HUES6 (cell line): Measurements from ENCODE around the gene DPEP2NB.
"Not testable (repeated sequence)": the region's sequence is repeated elsewhere in the genome, so short reads cannot be mapped to it uniquely, and the experiment has no call there.

ENCODE experiments used
- H3K27ac ChIP-seq: 2 replicates; pipeline ENCODE4 v1.7.0; 2013; ENCODE audit warnings: low read depth, mild to moderate bottlenecking, low read length, inconsistent platforms
- H3K27me3 ChIP-seq: 2 replicates; pipeline ENCODE4 v1.6.1; 2013; ENCODE audit warnings: low read length; ENCODE audit not compliant: control insufficient read depth, insufficient read depth
- H3K36me3 ChIP-seq: 2 replicates; pipeline ENCODE4 v1.6.1; 2013; ENCODE audit warnings: low read length; ENCODE audit not compliant: control insufficient read depth, insufficient read depth
- H3K4me1 ChIP-seq: 2 replicates; pipeline ENCODE4 v1.6.1; 2013; ENCODE audit warnings: low read length; ENCODE audit not compliant: control insufficient read depth, insufficient read depth
- H3K4me3 ChIP-seq: 2 replicates; pipeline ENCODE4 v1.5.1; 2013; ENCODE audit warnings: low read depth, low read length
- H3K9ac ChIP-seq: one replicate; pipeline ENCODE4 v1.6.1; 2013; ENCODE audit warnings: mild to moderate bottlenecking, low read length
- H3K9me3 ChIP-seq: 2 replicates; pipeline ENCODE4 v1.6.1; 2013; ENCODE audit warnings: low read depth, low read length; ENCODE audit not compliant: control insufficient read depth, insufficient read depth

Gene DPEP2NB

DNA sequence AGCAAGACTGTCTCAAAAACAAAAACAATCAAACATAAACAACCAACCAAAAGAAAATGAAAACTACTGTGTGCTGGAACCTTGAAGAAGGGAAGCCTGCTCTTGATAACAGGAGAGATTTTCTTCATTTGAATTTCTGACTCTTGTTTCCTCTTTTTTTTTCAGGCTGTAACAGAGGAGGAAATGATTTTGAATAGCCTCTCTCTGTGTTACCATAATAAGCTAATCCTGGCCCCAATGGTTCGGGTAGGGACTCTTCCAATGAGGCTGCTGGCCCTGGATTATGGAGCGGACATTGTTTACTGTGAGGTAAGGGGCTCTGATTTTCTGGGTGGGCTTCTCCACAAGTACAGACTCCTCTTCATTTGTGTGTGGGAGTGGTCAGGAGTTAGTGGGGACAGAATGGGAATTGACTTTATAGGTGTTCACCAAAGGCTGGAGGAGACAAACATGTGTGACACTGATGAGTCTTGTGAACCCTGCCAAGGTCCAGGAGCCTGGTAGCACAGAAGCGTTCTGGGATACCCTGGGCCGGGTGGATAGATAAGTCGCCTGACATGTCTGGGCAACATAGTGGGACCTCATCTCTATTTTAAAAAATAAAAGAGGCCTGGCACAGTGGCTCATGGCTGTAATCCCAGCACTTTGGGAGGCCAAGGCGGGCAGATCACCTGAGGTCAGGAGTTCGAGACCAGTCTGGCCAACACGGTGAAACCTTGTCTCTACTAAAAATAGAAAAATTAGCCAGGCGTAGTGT lies 22.3 kb upstream of the DPEP2NB start:
- Histone ChIP-seq H3K9me3 (no peaks in the 10 kb centered on the region), H3K4me3 (no peak overlapping the region), H3K27me3 (no peaks in the 10 kb centered on the region), H3K27ac (no peak overlapping the region), H3K36me3 (peaks cover 19% of the 10 kb centered on the region), H3K9ac (no peak overlapping the region), H3K4me1 (no peaks in the 10 kb centered on the region)

DNA sequence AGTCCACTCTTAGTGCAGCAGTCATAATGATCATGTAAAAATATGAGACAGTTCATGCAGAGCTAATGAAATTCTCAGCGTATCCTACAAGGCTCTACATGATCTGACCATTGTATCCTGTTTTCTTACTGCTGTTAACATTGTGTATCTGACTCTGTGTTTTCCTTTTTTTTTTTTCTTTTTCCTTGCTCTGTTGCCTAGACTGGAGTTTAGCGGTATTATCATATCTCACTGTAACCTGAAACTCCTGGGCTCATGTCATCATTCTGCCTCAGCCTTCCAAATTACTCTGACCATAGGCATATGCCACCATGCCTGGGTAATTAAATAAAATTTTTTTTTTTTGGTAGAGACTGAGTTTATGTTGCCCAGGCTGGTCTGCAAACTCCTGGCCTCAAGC lies 19.5 kb upstream of the DPEP2NB start:
- Histone ChIP-seq H3K36me3 (peaks cover 12% of the 10 kb centered on the region), H3K4me1 (no peaks in the 10 kb centered on the region), H3K4me3 (no peak overlapping the region)

DNA sequence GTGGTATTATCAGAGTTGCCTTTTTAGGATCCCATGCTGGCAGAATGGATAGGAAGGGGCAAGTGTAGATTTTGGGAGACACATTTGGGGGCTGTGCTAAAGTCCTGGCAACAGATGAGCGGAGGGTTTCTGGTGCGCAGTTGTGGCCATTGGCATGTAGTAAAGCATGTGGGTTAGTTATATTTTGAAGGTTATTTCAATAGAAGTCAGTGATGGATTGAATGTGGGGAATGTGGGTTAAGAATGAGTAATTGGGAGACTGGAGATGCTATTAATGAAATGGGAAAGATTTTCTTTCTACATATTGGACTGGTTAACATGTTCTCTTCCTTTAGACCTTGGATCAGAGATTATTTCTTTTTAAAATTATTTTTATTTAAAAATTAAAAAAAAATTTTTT lies 17.4 kb upstream of the DPEP2NB start:
- no peaks in the 10 kb centered on the region for H3K27me3 ChIP-seq
- no peak overlapping the region for H3K27ac ChIP-seq
- no peaks in the 10 kb centered on the region for H3K4me1 ChIP-seq
- H3K36me3 ChIP-seq, result peaks cover 10% of the 10 kb centered on the region
- no peaks in the 10 kb centered on the region for H3K9me3 ChIP-seq
- no peak overlapping the region for H3K9ac ChIP-seq
- no peak overlapping the region for H3K4me3 ChIP-seq

More for the DNA sequence above, 19.5 kb upstream of the DPEP2NB start:
- Histone ChIP-seq H3K27me3 (no peaks in the 10 kb centered on the region), H3K27ac (no peak overlapping the region), H3K9ac (no peak overlapping the region), H3K9me3 (no peaks in the 10 kb centered on the region)

DNA sequence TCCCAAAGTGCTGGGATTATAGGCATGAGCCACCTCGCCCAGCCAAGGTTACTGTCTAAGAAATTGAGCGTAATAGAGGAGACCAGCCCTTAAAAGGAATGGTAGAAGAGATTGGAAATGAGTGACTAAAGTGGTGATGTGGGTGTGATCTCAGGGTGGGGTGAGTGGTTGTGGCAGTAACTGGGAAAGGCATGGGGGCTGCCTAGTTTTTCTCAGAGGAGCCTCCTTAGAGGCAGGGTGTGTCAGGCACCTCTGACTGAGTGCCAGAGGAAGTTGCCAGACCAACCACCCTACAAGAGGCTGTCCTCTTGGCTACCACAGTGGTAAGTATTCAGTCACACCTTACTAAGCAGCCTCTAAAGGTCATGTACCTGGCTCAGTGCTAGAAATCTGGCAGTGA lies 16.2 kb upstream of the DPEP2NB start:
- Histone ChIP-seq H3K4me1 (no peaks in the 10 kb centered on the region), H3K27ac (no peak overlapping the region), H3K4me3 (no peak overlapping the region), H3K36me3 (peaks cover 15% of the 10 kb centered on the region), H3K9ac (no peak overlapping the region), H3K9me3 (no peaks in the 10 kb centered on the region), H3K27me3 (no peaks in the 10 kb centered on the region)

DNA sequence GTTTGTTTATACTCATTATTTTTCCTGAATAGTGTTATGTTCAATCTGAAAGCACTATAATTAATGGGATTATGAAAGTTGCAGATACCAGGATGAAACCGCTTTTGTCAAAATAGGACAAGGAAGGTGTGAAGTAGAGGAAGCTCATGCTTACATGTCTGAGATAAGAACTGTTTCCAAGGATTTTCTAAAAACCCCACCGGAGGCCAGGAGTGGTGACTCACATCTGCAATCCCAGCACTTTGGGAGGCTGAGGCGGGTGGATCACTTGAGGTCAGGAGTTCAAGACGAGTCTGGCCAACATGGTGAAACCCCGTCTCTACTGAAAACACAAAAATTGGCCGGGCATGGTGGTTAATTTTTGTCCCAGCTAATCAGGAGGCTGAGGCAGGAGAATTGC lies 14.4 kb upstream of the DPEP2NB start:
- not testable (repeated sequence) for H3K9ac ChIP-seq, H3K9me3 ChIP-seq, H3K4me3 ChIP-seq, H3K27me3 ChIP-seq, H3K4me1 ChIP-seq, H3K27ac ChIP-seq
- peaks cover 20% of the 10 kb centered on the region for H3K36me3 ChIP-seq

DNA sequence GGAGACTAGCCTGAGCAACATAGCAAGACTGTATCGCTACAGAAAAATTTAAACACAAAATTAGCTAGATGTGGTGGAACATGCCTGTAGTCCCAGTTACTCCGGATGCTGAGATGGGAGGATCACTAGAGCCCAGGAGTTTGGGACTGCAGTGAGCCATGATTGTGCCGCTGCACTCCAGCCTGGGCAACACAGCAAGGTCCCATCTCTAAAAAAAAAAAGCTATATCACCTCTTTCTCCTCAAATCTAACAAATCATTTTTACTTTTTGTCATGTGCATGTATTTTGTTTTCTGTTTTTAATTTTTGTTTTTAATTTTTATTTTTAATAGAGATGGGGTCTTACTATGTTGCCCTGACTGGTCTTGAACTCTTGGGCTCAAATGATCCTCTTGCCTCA lies 13.3 kb upstream of the DPEP2NB start:
- H3K4me1 ChIP-seq, result no peaks in the 10 kb centered on the region
- no peaks in the 10 kb centered on the region for H3K27me3 ChIP-seq
- H3K27ac ChIP-seq, result no peak overlapping the region
- H3K36me3 ChIP-seq, result peaks cover 19% of the 10 kb centered on the region
- H3K4me3 ChIP-seq, result no peak overlapping the region
- H3K9me3 ChIP-seq, result no peaks in the 10 kb centered on the region
- H3K9ac ChIP-seq, result no peak overlapping the region

DNA sequence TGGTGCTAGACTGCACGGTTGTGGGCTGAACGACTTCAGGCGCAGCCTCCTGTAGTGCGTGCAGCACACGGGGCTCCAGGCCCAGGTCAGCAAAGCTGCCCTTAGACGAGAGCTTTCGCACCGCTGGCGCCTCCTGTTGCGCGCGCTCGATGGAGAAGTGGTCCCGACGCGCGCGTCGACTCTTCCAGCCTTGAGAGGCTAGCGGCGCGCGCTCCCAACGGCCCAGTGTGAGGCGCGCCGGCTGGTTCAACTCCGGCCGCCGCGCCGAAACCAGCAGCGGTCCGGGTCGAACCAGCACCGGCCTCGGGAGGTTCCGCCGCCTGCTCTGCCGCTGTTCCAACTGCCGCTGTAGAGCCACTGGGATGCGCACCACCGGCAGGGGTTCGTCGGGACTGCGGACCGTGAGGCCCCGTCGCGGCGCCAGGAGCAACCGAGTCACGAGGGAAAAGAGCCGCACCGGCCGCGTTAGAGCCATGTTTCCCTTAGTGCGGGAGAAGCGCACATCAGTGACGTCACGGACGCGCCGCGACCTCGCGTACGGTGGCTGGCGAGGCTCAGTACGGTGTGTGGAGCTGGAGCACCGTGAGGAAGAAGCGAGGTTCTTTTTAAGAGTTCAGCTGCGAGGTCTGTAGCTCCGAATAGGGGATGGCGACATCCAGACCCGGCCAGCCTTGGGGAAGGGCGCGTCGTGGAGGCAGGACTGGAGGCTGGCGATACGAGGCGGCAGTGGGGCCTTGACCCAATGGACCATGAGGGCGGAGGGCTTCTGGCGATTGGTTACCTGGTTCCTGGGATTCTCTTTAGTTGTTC lies 7.2 kb upstream of the DPEP2NB start, which contains the start of the genes DDX28 and DUS2:
Gene DDX28, minus strand, starts transcription at position 505 of the 810 bp plus-strand sequence. Its CDS starts 30 bp downstream, at position 475.
Gene DUS2, plus strand, starts transcription at position 557 of the 810 bp plus-strand sequence. CDS start 14,740 bp downstream, outside the sequence.
- no peaks in the 10 kb centered on the region for H3K9me3 ChIP-seq
- peaks cover 24% of the 10 kb centered on the region for H3K36me3 ChIP-seq
- peak within 1 kb of the TSS; percentile 84 for H3K9ac ChIP-seq
- H3K27ac ChIP-seq, result peak within 1 kb of the TSS; percentile 92
- no peaks in the 10 kb centered on the region for H3K27me3 ChIP-seq
- H3K4me3 ChIP-seq, result peak within 1 kb of the TSS; percentile 87
- no peaks in the 10 kb centered on the region for H3K4me1 ChIP-seq

DNA sequence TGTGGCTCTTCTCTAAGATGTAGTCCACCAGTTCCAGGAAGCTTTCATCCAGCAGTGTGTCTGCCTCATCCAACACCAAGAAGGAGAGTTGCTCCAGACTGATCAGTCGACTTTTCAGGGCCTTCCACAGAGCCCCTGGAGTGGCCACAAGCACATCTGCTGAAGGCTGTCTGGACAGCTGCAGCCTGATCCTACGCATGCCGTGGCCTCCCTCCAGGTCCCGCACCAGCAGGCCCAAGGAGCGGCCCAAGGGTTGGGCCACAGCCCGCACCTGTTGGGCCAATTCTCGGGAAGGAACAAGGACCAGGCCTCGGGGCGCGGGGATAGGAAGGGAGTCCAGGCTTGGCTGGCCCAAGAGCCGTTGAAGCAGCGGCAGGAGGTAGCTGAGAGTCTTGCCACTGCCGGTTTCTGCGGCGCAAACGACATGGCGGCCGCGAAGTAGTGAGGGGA lies 6.6 kb upstream of the DPEP2NB start:
- peak overlapping the region; percentile 92 for H3K27ac ChIP-seq
- no peaks in the 10 kb centered on the region for H3K4me1 ChIP-seq

DNA sequence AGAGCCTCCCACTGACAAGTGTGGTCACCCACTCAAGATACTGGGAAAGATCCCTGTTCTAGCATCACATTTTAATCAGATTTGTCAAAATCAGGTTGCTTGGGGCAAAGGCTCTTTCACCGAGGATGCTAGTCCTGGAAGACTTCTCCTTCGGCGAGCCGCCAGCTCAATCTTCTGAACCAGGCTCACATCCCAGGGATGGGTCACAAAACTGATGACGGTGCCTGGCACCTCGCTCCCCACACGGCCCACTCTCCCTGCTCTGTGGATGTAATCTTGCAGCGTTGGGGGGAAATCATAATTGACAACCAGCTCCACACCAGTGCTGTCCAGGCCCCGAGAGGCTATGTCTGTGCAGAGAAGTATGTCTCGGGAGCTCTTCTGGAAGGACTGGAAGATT lies 5.8 kb upstream of the DPEP2NB start:
- Histone ChIP-seq H3K36me3 (peaks cover 18% of the 10 kb centered on the region), H3K9ac (peak overlapping the region; percentile 84), H3K4me1 (no peaks in the 10 kb centered on the region), H3K27ac (no peak overlapping the region), H3K9me3 (no peaks in the 10 kb centered on the region), H3K4me3 (peak overlapping the region; percentile 87; the same call in 1 of the 2 replicates), H3K27me3 (no peaks in the 10 kb centered on the region)

More for the DNA sequence above, 6.6 kb upstream of the DPEP2NB start:
- Histone ChIP-seq H3K9ac (peak overlapping the region; percentile 84), H3K27me3 (no peaks in the 10 kb centered on the region), H3K36me3 (peaks cover 18% of the 10 kb centered on the region), H3K4me3 (peak overlapping the region; percentile 87), H3K9me3 (no peaks in the 10 kb centered on the region)

DNA sequence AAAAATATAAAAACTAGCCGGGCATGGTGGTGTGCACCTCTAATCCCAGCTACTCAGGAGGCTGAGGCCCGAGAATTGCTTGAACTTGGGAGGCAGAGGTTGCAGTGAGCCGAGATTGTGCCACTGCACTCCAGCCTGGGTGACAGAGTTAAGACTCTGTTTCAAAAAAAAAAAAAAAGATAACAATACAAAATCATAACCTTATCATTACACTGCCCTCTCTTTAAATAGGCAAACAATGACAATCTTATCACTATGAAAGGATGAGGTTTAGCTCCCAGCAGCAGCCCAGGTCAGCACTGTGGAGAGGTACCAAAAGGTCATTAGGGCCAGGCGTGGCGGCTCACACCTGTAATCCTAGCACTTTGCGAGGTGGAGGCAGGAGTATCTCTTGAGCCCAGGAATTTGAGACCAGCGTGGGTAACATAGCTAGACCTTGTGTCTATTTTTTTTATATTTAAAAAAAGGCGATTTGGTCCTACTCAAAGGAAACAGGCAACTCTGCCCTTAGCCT lies 3.5 kb upstream of the DPEP2NB start:
- H3K9ac ChIP-seq, result no peak overlapping the region
- H3K9me3 ChIP-seq, result no peaks in the 10 kb centered on the region
- H3K27ac ChIP-seq, result no peak overlapping the region
- no peaks in the 10 kb centered on the region for H3K4me1 ChIP-seq
- no peak overlapping the region for H3K4me3 ChIP-seq
- peaks cover 11% of the 10 kb centered on the region for H3K36me3 ChIP-seq
- H3K27me3 ChIP-seq, result no peaks in the 10 kb centered on the region

DNA sequence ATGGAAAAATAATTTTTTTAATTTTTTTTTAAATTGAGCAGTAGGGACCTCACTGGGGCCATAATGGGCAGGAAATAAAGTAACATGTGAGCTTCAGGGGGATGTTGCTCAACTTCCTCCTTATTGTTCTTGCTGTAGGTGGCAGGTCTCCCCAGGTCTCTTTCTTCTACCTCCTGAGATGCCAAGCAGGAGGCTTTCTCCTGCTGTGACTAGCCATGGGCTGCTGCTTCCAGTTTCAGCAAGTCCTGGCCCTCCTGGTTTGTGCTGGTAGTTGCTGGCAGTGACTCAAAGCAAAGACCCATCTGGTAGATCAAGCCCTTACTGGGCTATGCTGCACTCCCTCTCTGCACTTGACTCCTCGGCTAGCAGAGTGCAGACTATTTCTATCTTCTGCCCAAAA lies 2.3 kb downstream of the DPEP2NB start:
- H3K9me3 ChIP-seq, result no peaks in the 10 kb centered on the region
- H3K4me1 ChIP-seq, result peaks cover 6% of the 10 kb centered on the region
- H3K9ac ChIP-seq, result no peak overlapping the region
- H3K27me3 ChIP-seq, result no peaks in the 10 kb centered on the region
- H3K4me3 ChIP-seq, result no peak overlapping the region
- H3K27ac ChIP-seq, result no peak overlapping the region
- no peaks in the 10 kb centered on the region for H3K36me3 ChIP-seq
